Loucy (cell line): Measurements from ENCODE around the gene SAMD4A.

ENCODE experiments used
- CTCF ChIP-seq: fragments of 200-600 bp; sonication (generic); conservative IDR thresholded peaks from 2 replicates; pipeline ENCODE4 v1.5.1; 2014; ENCODE audit warnings: mild to moderate bottlenecking, antibody characterized with exemption, low read length
- EZH2phosphoT487 ChIP-seq: fragments of 200-600 bp; IDR thresholded peaks from 2 replicates; pipeline ENCODE4 v1.6.1; 2018; ENCODE audit warnings: antibody characterized with exemption, mild to moderate bottlenecking, moderate library complexity, borderline replicate concordance

DNA sequence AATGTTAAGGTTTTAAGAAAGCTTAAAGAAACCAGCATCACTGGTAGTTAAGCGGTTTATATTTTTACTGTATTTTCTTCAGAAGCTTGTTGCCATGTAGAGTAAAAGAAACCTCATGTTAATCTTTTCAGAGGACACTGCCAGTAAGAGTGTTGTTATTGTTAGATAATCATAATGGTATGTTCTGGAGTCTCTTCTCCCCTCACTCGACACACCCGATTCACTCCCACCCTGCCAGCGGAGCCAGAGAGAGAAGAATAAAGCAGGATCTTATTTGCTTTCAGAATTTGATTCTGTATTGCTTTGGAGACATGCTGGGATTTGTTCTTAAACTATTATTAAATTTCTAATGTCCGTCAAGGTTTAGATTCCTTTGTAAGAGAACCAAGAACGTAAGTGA is 113.7 kb downstream of the SAMD4A start:
- TF ChIP-seq CTCF (no peak), EZH2phosphoT487 (no peak)
